ENCODE data around the gene DESI2.
"Not testable (repeated sequence)": the region's sequence is repeated elsewhere in the genome, so short reads cannot be mapped to it uniquely, and the experiment has no call there.

GRCh38 chr1:244740027-244740617 lies 87.2 kb downstream of the DESI2 start:
- TF ChIP-seq, protein P1, sequence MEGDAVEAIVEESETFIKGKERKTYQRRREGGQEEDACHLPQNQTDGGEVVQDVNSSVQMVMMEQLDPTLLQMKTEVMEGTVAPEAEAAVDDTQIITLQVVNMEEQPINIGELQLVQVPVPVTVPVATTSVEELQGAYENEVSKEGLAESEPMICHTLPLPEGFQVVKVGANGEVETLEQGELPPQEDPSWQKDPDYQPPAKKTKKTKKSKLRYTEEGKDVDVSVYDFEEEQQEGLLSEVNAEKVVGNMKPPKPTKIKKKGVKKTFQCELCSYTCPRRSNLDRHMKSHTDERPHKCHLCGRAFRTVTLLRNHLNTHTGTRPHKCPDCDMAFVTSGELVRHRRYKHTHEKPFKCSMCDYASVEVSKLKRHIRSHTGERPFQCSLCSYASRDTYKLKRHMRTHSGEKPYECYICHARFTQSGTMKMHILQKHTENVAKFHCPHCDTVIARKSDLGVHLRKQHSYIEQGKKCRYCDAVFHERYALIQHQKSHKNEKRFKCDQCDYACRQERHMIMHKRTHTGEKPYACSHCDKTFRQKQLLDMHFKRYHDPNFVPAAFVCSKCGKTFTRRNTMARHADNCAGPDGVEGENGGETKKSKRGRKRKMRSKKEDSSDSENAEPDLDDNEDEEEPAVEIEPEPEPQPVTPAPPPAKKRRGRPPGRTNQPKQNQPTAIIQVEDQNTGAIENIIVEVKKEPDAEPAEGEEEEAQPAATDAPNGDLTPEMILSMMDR (IDR thresholded peaks at IDR 0.05; ENCODE audit: borderline replicate concordance, extremely low read depth, low read length, poor library complexity, severe bottlenecking), result not testable (repeated sequence)
- TF ChIP-seq EZH2 (IDR thresholded peaks at IDR 0.05; ENCODE audit: borderline replicate concordance, low read depth, low read length, severe bottlenecking), result not testable (repeated sequence)

Measured in DND-41 (cell line).